Stimulated activated naive CD8-positive, alpha-beta T cell treated with anti-CD3 and anti-CD28 coated beads, Interleukin-15, Interleukin-2, amounts not matched to agents 100 ng/mL and 50 ng/mL, for 24 hours (primary cell): ENCODE measurements around the gene MGLL.
"Not testable (repeated sequence)": the region's sequence is repeated elsewhere in the genome, so short reads cannot be mapped to it uniquely, and the experiment has no call there.

Experiments used
- H3K27ac Mint-ChIP-seq: one replicate; pipeline ENCODE4 v1.8.0; 2021; ENCODE audit warnings: mild to moderate bottlenecking, mixed read lengths
- H3K27me3 Mint-ChIP-seq: one replicate; pipeline ENCODE4 v1.8.0; 2021; ENCODE audit warnings: mixed read lengths
- H3K36me3 Mint-ChIP-seq: one replicate; pipeline ENCODE4 v1.8.0; 2021; ENCODE audit warnings: low read depth, mixed read lengths
- H3K4me1 Mint-ChIP-seq: one replicate; pipeline ENCODE4 v1.8.0; 2021; ENCODE audit warnings: low read depth, mixed read lengths
- H3K4me3 Mint-ChIP-seq: one replicate; pipeline ENCODE4 v1.8.0; 2021; ENCODE audit warnings: mild to moderate bottlenecking, mixed read lengths
- H3K9me3 Mint-ChIP-seq: one replicate; pipeline ENCODE4 v1.8.0; 2021; ENCODE audit warnings: mixed read lengths

The MGLL gene

GRCh38 chr3:127711896-127712295 lies 110.4 kb downstream of the MGLL start:
- no peaks in the 10 kb centered on the region for H3K4me1 Mint-ChIP-seq
- no peaks in the 10 kb centered on the region for H3K9me3 Mint-ChIP-seq
- H3K27me3 Mint-ChIP-seq, result no peaks in the 10 kb centered on the region
- no peak overlapping the region for H3K27ac Mint-ChIP-seq
- H3K36me3 Mint-ChIP-seq, result no peaks in the 10 kb centered on the region
- no peak overlapping the region for H3K4me3 Mint-ChIP-seq

- no peak overlapping the region for H3K4me3 Mint-ChIP-seq
- no peaks in the 10 kb centered on the region for H3K27me3 Mint-ChIP-seq
- no peaks in the 10 kb centered on the region for H3K36me3 Mint-ChIP-seq
- no peak overlapping the region for H3K27ac Mint-ChIP-seq
- no peaks in the 10 kb centered on the region for H3K9me3 Mint-ChIP-seq
- H3K4me1 Mint-ChIP-seq, result no peaks in the 10 kb centered on the region
These were observed 111.2 kb downstream of the MGLL start for GRCh38 chr3:127711021-127711695.

DNA sequence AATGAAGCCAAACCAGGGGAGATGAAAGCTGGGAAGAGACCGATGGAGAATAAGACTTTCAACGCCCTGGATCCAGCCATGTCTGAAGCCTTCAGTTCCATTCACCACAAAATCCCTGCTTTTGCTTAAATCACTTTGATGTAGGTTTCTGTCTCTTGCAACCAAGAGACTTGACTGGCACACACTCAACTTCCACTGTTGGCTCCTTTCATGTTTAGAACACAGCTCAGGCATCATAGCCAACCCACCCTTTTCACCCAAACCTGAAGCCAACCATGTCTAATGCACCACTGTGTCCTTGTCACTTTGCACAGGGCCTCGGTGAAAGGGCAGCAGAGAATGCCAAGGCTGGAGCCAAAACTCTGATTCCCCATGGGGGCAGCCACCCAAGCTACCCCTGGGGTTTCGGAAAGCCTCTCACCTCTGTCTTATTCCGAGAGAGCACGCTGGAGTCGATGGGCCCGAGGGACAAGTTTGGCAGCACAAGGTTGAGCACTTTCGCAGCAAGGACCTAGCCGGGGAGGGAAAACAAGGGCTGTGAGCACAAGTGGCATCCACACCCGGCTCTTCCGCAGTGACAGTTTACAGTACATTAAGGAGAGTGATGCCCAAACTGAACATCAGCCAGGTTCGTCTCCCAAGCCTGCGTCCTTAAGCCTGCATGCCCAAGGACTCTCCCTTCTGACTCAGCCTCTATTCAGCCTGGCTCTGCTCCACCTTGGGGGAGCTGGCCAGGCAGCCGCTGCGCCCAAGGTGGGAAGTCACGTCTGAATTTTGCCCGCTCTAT lies 112.0 kb downstream of the MGLL start:
- Mint-ChIP-seq H3K27ac (peak overlapping the region; percentile 29), H3K36me3 (no peaks in the 10 kb centered on the region), H3K9me3 (no peaks in the 10 kb centered on the region), H3K4me3 (no peak overlapping the region), H3K27me3 (no peaks in the 10 kb centered on the region), H3K4me1 (no peaks in the 10 kb centered on the region)

- H3K9me3 Mint-ChIP-seq, result no peaks in the 10 kb centered on the region
- H3K27me3 Mint-ChIP-seq, result no peaks in the 10 kb centered on the region
- no peak overlapping the region for H3K4me3 Mint-ChIP-seq
- H3K27ac Mint-ChIP-seq, result no peak overlapping the region
- no peaks in the 10 kb centered on the region for H3K4me1 Mint-ChIP-seq
- no peaks in the 10 kb centered on the region for H3K36me3 Mint-ChIP-seq
These were observed 112.8 kb downstream of the MGLL start for GRCh38 chr3:127709320-127710060.

- Mint-ChIP-seq H3K27ac (no peak overlapping the region), H3K4me1 (no peaks in the 10 kb centered on the region), H3K4me3 (no peak overlapping the region), H3K27me3 (peaks cover under 1% of the 10 kb centered on the region), H3K9me3 (no peaks in the 10 kb centered on the region), H3K36me3 (no peaks in the 10 kb centered on the region)
These were observed 113.5 kb downstream of the MGLL start for GRCh38 chr3:127708837-127709236.

DNA sequence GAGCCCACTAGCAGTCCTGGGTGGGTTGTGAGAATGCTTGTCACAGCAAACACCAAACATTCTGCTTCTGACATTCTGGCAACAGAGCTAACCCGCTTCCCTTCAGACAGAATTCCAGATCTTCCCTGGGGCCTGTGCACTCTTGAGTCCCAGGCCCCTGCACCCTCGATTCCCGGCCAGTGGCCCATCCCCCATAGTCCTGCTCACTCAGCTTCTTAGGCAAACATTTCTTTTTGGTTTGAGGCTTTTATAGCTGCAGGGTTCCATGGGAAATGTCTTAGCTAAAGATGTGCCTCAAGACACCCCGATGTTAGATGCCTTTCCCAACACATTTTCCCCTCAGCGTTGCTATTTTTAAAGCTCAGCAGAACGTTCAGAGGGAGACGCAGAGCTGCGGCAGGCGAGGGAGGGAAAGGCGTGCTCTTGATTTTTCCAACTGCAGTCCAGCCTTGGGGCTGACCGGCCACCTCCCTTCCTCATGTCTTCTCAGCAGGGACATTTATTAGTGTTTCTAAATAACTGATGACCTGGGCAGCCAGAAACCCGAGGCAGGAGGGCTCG lies 114.4 kb downstream of the MGLL start:
- peaks cover 4% of the 10 kb centered on the region for H3K27me3 Mint-ChIP-seq
- H3K36me3 Mint-ChIP-seq, result no peaks in the 10 kb centered on the region
- no peak overlapping the region for H3K27ac Mint-ChIP-seq
- no peaks in the 10 kb centered on the region for H3K4me1 Mint-ChIP-seq
- H3K4me3 Mint-ChIP-seq, result no peak overlapping the region
- no peaks in the 10 kb centered on the region for H3K9me3 Mint-ChIP-seq

- Mint-ChIP-seq H3K36me3 (no peaks in the 10 kb centered on the region), H3K4me3 (no peak overlapping the region), H3K9me3 (no peaks in the 10 kb centered on the region), H3K4me1 (no peaks in the 10 kb centered on the region), H3K27ac (no peak overlapping the region), H3K27me3 (peaks cover 4% of the 10 kb centered on the region)
These were observed 115.4 kb downstream of the MGLL start for GRCh38 chr3:127706785-127707351.

- no peak overlapping the region for H3K27ac Mint-ChIP-seq
- no peak overlapping the region for H3K4me3 Mint-ChIP-seq
- H3K4me1 Mint-ChIP-seq, result no peaks in the 10 kb centered on the region
- peaks cover 4% of the 10 kb centered on the region for H3K27me3 Mint-ChIP-seq
- no peaks in the 10 kb centered on the region for H3K36me3 Mint-ChIP-seq
- H3K9me3 Mint-ChIP-seq, result no peaks in the 10 kb centered on the region
These were observed 116.0 kb downstream of the MGLL start for GRCh38 chr3:127706312-127706711.

- not testable (repeated sequence) for H3K4me3 Mint-ChIP-seq, H3K27me3 Mint-ChIP-seq, H3K27ac Mint-ChIP-seq, H3K4me1 Mint-ChIP-seq, H3K9me3 Mint-ChIP-seq, H3K36me3 Mint-ChIP-seq
These were observed 117.5 kb downstream of the MGLL start for GRCh38 chr3:127704840-127705239.

DNA sequence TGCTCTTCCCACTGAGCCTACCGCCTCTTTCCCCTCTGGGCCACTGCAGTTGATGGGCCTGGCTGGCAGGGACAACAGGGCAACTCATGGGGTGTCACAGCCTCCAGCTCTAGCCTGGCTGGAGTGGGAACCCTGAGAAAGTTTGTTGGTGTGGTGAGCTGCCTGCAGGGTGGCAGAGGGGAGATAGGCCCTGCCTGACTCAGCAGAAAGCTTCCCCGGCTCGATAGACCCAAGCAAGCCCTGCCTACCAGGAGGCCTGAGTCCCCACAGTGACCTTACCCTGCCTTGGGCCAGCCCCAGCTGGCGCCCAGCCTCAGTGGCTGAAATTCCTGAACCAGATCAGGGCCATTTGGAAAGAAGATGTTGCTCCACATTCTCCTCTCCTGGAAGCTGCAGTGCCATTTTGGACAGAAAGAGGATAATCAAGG lies 120.2 kb downstream of the MGLL start:
- peaks cover 3% of the 10 kb centered on the region for H3K4me1 Mint-ChIP-seq
- H3K27ac Mint-ChIP-seq, result no peak overlapping the region
- no peak overlapping the region for H3K4me3 Mint-ChIP-seq
- H3K27me3 Mint-ChIP-seq, result peaks cover 4% of the 10 kb centered on the region
- H3K9me3 Mint-ChIP-seq, result no peaks in the 10 kb centered on the region
- H3K36me3 Mint-ChIP-seq, result no peaks in the 10 kb centered on the region

- H3K36me3 Mint-ChIP-seq, result no peaks in the 10 kb centered on the region
- peaks cover 3% of the 10 kb centered on the region for H3K4me1 Mint-ChIP-seq
- no peak overlapping the region for H3K4me3 Mint-ChIP-seq
- H3K27ac Mint-ChIP-seq, result no peak overlapping the region
- H3K27me3 Mint-ChIP-seq, result peaks cover 4% of the 10 kb centered on the region
- no peaks in the 10 kb centered on the region for H3K9me3 Mint-ChIP-seq
These were observed 120.9 kb downstream of the MGLL start for GRCh38 chr3:127701280-127701911.

GRCh38 chr3:127700406-127700805 lies 121.9 kb downstream of the MGLL start:
- peaks cover 3% of the 10 kb centered on the region for H3K4me1 Mint-ChIP-seq
- H3K27ac Mint-ChIP-seq, result no peak overlapping the region
- H3K27me3 Mint-ChIP-seq, result peaks cover 4% of the 10 kb centered on the region
- H3K36me3 Mint-ChIP-seq, result no peaks in the 10 kb centered on the region
- H3K9me3 Mint-ChIP-seq, result no peaks in the 10 kb centered on the region
- no peak overlapping the region for H3K4me3 Mint-ChIP-seq

GRCh38 chr3:127699416-127700300 lies 122.7 kb downstream of the MGLL start:
- Mint-ChIP-seq H3K36me3 (no peaks in the 10 kb centered on the region), H3K27ac (no peak overlapping the region), H3K4me3 (no peak overlapping the region), H3K4me1 (peaks cover 3% of the 10 kb centered on the region), H3K27me3 (peaks cover 4% of the 10 kb centered on the region), H3K9me3 (no peaks in the 10 kb centered on the region)
